WTC11 (cell line): ENCODE data around the gene RFX3.

Experiments
- JAZF1 ChIP-seq: fragments of 250-450 bp; sonication (Bioruptor Pico); IDR thresholded peaks from 2 replicates; pipeline ENCODE4 v1.9.0; 2021; ENCODE audit warnings: moderate library complexity, mild to moderate bottlenecking, inconsistent platforms
- MAX ChIP-seq: sonication (generic); formaldehyde crosslinking; IDR thresholded peaks from 2 replicates; pipeline ENCODE4 v1.8.0; 2022; ENCODE audit warnings: mild to moderate bottlenecking, missing genetic modification reagents
- TEAD1 ChIP-seq: sonication (generic); formaldehyde crosslinking; IDR thresholded peaks from 2 replicates; pipeline ENCODE4 v1.8.0; 2022; ENCODE audit warnings: mild to moderate bottlenecking, missing genetic modification reagents
- USF1 ChIP-seq: sonication (generic); formaldehyde crosslinking; IDR thresholded peaks from 2 replicates; pipeline ENCODE4 v1.8.0; 2022; ENCODE audit warnings: mild to moderate bottlenecking, missing genetic modification reagents
- ZBTB43 ChIP-seq: sonication (generic); formaldehyde crosslinking; IDR thresholded peaks from 2 replicates; pipeline ENCODE4 v1.8.1; 2023; ENCODE audit warnings: mild to moderate bottlenecking, missing genetic modification reagents
- TF ChIP-seq, protein P1 (sequence below): fragments of 200-600 bp; IDR thresholded peaks from 2 replicates; pipeline ENCODE4 v1.8.0; 2022; ENCODE audit warnings: antibody characterized with exemption

DNA sequence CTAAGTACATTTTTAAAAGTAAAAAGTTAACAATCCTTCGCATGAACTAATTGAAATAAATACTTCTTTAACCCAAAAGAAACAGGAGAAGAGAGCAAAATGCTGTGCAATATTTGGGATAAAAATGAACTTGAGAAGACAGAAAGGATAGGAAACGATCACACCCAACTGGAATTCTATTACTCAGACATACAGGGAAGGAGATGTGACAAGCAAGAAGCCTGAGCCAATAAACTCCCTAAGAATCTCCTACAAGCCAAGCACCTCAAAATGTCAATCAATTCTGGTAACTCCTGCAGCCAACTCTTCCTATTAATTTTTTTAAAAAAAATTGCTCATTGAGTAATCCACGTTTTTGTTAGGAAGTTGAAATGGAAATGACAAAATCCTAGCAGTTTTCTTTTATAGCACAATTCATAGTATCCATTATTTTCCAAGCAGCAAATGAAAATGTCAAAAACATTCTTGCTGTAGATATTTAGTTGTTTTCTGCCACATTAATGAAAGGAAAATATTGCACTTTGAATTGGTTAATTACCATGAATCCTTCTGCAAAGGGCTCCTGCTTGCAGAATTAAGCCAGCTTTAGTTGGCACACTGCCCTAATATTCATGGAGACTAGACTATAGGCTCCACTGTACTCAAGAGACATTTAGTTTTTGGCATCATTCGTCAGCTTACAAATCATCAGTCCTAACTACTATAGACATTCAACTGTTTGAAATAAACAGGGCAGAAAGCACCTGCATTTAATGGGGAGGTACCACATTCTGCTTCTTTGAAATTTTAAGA, 89.0 kb downstream of the RFX3 start:
- TF ChIP-seq MAX (CRISPR knock-in tag), result no peak
- TF ChIP-seq, protein P1, sequence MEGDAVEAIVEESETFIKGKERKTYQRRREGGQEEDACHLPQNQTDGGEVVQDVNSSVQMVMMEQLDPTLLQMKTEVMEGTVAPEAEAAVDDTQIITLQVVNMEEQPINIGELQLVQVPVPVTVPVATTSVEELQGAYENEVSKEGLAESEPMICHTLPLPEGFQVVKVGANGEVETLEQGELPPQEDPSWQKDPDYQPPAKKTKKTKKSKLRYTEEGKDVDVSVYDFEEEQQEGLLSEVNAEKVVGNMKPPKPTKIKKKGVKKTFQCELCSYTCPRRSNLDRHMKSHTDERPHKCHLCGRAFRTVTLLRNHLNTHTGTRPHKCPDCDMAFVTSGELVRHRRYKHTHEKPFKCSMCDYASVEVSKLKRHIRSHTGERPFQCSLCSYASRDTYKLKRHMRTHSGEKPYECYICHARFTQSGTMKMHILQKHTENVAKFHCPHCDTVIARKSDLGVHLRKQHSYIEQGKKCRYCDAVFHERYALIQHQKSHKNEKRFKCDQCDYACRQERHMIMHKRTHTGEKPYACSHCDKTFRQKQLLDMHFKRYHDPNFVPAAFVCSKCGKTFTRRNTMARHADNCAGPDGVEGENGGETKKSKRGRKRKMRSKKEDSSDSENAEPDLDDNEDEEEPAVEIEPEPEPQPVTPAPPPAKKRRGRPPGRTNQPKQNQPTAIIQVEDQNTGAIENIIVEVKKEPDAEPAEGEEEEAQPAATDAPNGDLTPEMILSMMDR, result no peak
- TF ChIP-seq TEAD1, result no peak
- no peak for TF ChIP-seq ZBTB43 (CRISPR knock-in tag)
- TF ChIP-seq USF1 (CRISPR knock-in tag), result no peak
- no peak for TF ChIP-seq JAZF1
